ENCODE data around the gene ARHGAP22.

GRCh38 chr10:48652344-48652743 is 47.5 kb upstream of the ARHGAP22 start:
- TF ChIP-seq CTCF (IDR thresholded peaks at IDR 0.05), result no peak
- TF ChIP-seq POLR2A (IDR thresholded peaks at IDR 0.05), result no peak
